OCI-LY1 (cell line): ENCODE data around the gene KCNIP4.

ENCODE experiments used
- H2AFZ ChIP-seq: fragments of 200-600 bp; sonication (generic), shearing (Covaris generic); 2 replicates; pipeline ENCODE4 v1.6.0; 2014; ENCODE audit warnings: antibody characterized with exemption, mild to moderate bottlenecking, low read length
- H3F3A ChIP-seq: fragments of 200-600 bp; sonication (generic), shearing (Covaris generic); 2 replicates; pipeline ENCODE4 v1.6.0; 2014; ENCODE audit warnings: mild to moderate bottlenecking, antibody characterized with exemption, low read length, moderate library complexity; ENCODE audit not compliant: insufficient read depth
- H3K27ac ChIP-seq: fragments of 200-600 bp; sonication (generic); 2 replicates; pipeline ENCODE4 v1.5.1; 2014; ENCODE audit warnings: low read length, mixed run types, mild to moderate bottlenecking, low read depth; ENCODE audit not compliant: poor library complexity, severe bottlenecking
- H3K27me3 ChIP-seq: fragments of 200-600 bp; sonication (generic); 2 replicates; pipeline ENCODE4 v1.6.0; 2014; ENCODE audit warnings: antibody characterized with exemption, mild to moderate bottlenecking, low read length, moderate library complexity; ENCODE audit not compliant: insufficient read depth
- H3K36me3 ChIP-seq: fragments of 200-600 bp; sonication (generic); 2 replicates; pipeline ENCODE4 v1.6.1; 2014; ENCODE audit warnings: mild to moderate bottlenecking, antibody characterized with exemption, low read length, moderate library complexity, mixed read lengths; ENCODE audit not compliant: insufficient read depth
- H3K4me1 ChIP-seq: fragments of 200-600 bp; sonication (generic); 2 replicates; pipeline ENCODE4 v1.5.1; 2014; ENCODE audit warnings: mild to moderate bottlenecking, low read length, moderate library complexity; ENCODE audit not compliant: insufficient read depth, severe bottlenecking
- H3K4me2 ChIP-seq: fragments of 200-600 bp; sonication (generic), shearing (Covaris generic); 2 replicates; pipeline ENCODE4 v1.6.1; 2014; ENCODE audit warnings: low read length
- H3K4me3 ChIP-seq: fragments of 200-600 bp; sonication (generic); 2 replicates; pipeline ENCODE4 v1.5.1; 2014; ENCODE audit warnings: low read length, low read depth, mild to moderate bottlenecking, mixed read lengths; ENCODE audit not compliant: poor library complexity, severe bottlenecking
- H3K79me2 ChIP-seq: fragments of 200-600 bp; shearing (Covaris generic); 2 replicates; pipeline ENCODE4 v1.6.1; 2016; ENCODE audit warnings: mixed run types, low read length, mixed read lengths; ENCODE audit not compliant: insufficient read depth
- H3K9ac ChIP-seq: fragments of 200-600 bp; sonication (generic), shearing (Covaris generic); 2 replicates; pipeline ENCODE4 v1.6.1; 2014; ENCODE audit warnings: mild to moderate bottlenecking, low read length, mixed read lengths
- H3K9me2 ChIP-seq: fragments of 200-600 bp; sonication (generic), shearing (Covaris generic); 2 replicates; pipeline ENCODE4 v1.6.1; 2014; ENCODE audit warnings: low read depth, mild to moderate bottlenecking, low read length, mixed read lengths
- H3K9me3 ChIP-seq: fragments of 200-600 bp; shearing (Covaris generic); 2 replicates; pipeline ENCODE4 v1.6.1; 2014; ENCODE audit warnings: low read length, mixed read lengths
- H4K20me1 ChIP-seq: fragments of 200-600 bp; sonication (generic), shearing (Covaris generic); 2 replicates; pipeline ENCODE4 v1.6.0; 2016; ENCODE audit warnings: mild to moderate bottlenecking, low read length; ENCODE audit not compliant: insufficient read depth
- CTCF ChIP-seq: fragments of 200-600 bp; sonication (generic), shearing (Covaris generic); IDR thresholded peaks from 2 replicates; pipeline ENCODE4 v1.5.1; 2017; ENCODE audit warnings: mild to moderate bottlenecking, antibody characterized with exemption, low read length, moderate library complexity, mixed read lengths
- EZH2 ChIP-seq: fragments of 200-600 bp; sonication (generic), shearing (Covaris generic); IDR thresholded peaks from 2 replicates; pipeline ENCODE4 v1.8.0; 2017; ENCODE audit warnings: borderline replicate concordance, mixed run types, mild to moderate bottlenecking, antibody characterized with exemption, low read length, moderate library complexity, mixed read lengths

Gene KCNIP4

GRCh38 chr4:21467551-21467950 is 481.0 kb downstream of the KCNIP4 start:
- no peaks in the 10 kb centered on the region for H3K9me2 ChIP-seq
- no peak overlapping the region for H3K4me2 ChIP-seq
- no peaks in the 10 kb centered on the region for H3K36me3 ChIP-seq
- no peaks in the 10 kb centered on the region for H3K79me2 ChIP-seq
- H2AFZ ChIP-seq: no peak overlapping the region
- H3K27me3 ChIP-seq: no peaks in the 10 kb centered on the region
- no peaks in the 10 kb centered on the region for H3K9me3 ChIP-seq
- H3K4me3 ChIP-seq: no peak overlapping the region
- TF ChIP-seq CTCF (no peak), EZH2 (no peak)
- H3K4me1 ChIP-seq: no peaks in the 10 kb centered on the region
- H3F3A ChIP-seq: no peaks in the 10 kb centered on the region
- no peak overlapping the region for H3K27ac ChIP-seq
- H4K20me1 ChIP-seq: no peaks in the 10 kb centered on the region
- H3K9ac ChIP-seq: no peak overlapping the region

- H3K4me2 ChIP-seq: no peak overlapping the region
- H3K27ac ChIP-seq: no peak overlapping the region
- no peak overlapping the region for H2AFZ ChIP-seq
- TF ChIP-seq EZH2 (no peak), CTCF (no peak)
- no peak overlapping the region for H3K4me3 ChIP-seq
- no peaks in the 10 kb centered on the region for H3K4me1 ChIP-seq
- no peaks in the 10 kb centered on the region for H3F3A ChIP-seq
- no peaks in the 10 kb centered on the region for H3K9me3 ChIP-seq
- no peak overlapping the region for H3K9ac ChIP-seq
- no peaks in the 10 kb centered on the region for H3K36me3 ChIP-seq
- H3K79me2 ChIP-seq: no peaks in the 10 kb centered on the region
- no peaks in the 10 kb centered on the region for H3K9me2 ChIP-seq
- H3K27me3 ChIP-seq: no peaks in the 10 kb centered on the region
- no peaks in the 10 kb centered on the region for H4K20me1 ChIP-seq
These were observed 491.3 kb downstream of the KCNIP4 start for GRCh38 chr4:21457086-21457840.

- H3K9ac ChIP-seq: no peak overlapping the region
- H3K27ac ChIP-seq: no peak overlapping the region
- no peaks in the 10 kb centered on the region for H3K9me3 ChIP-seq
- H3K9me2 ChIP-seq: no peaks in the 10 kb centered on the region
- no peaks in the 10 kb centered on the region for H3K36me3 ChIP-seq
- H3K4me1 ChIP-seq: no peaks in the 10 kb centered on the region
- H4K20me1 ChIP-seq: no peaks in the 10 kb centered on the region
- TF ChIP-seq CTCF (no peak), EZH2 (no peak)
- no peak overlapping the region for H2AFZ ChIP-seq
- H3K4me3 ChIP-seq: no peak overlapping the region
- no peaks in the 10 kb centered on the region for H3K27me3 ChIP-seq
- no peak overlapping the region for H3K4me2 ChIP-seq
- no peaks in the 10 kb centered on the region for H3F3A ChIP-seq
- H3K79me2 ChIP-seq: no peaks in the 10 kb centered on the region
These were observed 493.7 kb downstream of the KCNIP4 start for GRCh38 chr4:21454831-21455230.
